ENCODE results near the gene INSIG1. TPM values are rescaled to one million over a fixed set of nuclear protein-coding genes. Genes with fewer than 3 reads are reported as not detected.

INSIG1 gene
- total and polyA plus RNA-seq, 4 donors, result 54.2 to 264 (median 119) TPM

DNA sequence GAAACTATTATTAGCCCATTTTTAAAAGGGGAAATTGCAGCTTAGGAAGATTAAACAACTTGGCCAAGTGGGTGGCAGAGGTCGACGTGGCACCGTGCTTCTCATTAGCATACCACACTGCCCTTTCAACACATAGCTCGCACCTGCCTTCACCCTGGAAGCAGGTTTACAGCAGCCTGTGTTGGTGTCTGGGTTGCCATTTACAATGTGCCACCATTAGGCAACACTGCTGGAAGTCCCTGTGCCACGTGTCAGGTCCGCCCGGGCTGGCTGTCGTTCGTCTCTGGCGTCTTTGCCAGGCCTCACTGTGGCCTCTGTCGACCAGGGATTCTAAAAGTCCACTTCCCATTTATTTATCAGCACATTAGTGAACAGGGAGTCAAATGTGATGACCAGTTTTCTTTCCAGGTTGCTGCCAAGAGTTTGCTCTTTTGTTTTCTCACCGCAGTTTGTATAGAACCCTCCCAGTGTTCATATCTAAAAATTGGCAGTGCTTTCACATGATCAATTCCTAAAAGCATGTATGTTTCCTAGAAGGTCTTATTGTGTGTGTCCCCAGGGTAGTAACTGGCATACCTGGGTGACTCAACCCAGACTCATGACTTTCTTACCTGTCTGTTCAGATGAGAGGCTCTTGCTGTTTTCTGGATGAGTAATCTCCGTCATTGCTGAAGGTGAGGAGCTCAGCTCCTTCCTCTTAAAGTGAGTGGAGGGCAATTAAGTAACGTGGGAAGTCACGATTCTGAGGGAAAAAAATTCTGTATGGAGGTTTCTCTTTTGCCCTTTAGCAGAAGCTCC lies 9.2 kb downstream of the INSIG1 start:
- no peak overlapping the region for H3K9ac ChIP-seq (ENCODE audit: insufficient read depth in 1 of 2, low read length in 2 of 2)

DNA sequence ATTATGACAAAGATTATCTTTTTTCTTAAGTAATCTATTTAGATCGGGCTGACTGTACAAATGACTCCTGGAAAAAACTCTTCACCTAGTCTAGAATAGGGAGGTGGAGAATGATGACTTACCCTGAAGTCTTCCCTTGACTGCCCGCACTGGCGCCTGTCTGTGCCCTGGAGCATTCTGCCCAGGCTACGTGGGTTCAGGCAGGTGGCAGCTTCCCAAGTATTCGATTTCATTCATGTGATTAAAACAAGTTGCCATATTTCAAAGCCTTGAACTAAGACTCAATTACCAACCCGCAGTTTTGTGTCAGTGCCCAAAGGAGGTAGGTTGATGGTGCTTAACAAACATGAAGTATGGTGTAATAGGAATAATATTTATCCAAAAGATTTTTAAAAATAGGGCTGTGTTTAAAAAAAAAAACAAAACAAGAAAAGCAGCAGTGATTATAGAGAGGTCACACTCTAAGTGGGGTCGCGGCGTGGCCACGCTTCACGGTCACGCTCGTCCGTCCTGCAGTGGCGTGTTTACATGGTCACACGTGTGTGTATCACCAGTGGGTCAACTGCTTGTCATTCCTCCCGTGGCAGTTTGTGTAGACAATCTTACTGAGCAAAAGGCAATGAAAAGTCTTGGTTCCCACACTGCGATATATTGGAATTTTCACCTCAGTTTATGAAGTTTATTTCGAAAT lies 10.8 kb downstream of the INSIG1 start:
- peaks cover 0 to 2% (median 0%) of the 10 kb centered on the region in 4 donors for H3K9me3 ChIP-seq (ENCODE audit: control insufficient read depth in 4 of 4, insufficient read depth in 3 of 4, low read length in 3 of 4)
- no peak overlapping the region for H3K9ac ChIP-seq (ENCODE audit: insufficient read depth in 1 of 2, low read length in 2 of 2)
- ATAC-seq (ENCODE audit: insufficient read depth, low FRiP score) (no peak), DNase-seq (no peak)
- peaks cover 2 to 27% (median 14%) of the 10 kb centered on the region in 4 donors for H3K36me3 ChIP-seq (ENCODE audit: control insufficient read depth in 4 of 4, insufficient read depth in 4 of 4, low read length in 4 of 4)
- peaks cover 0 to 4% (median 0%) of the 10 kb centered on the region in 5 donors for H3K4me1 ChIP-seq (ENCODE audit: control insufficient read depth in 5 of 5, insufficient read depth in 5 of 5, low read length in 5 of 5)
- 94 to 96% methylated on average over 19 of the region's 19 CpGs for WGBS, 2 donors
- H3K27me3 ChIP-seq (ENCODE audit: control insufficient read depth in 3 of 3, insufficient read depth in 3 of 3, low read length in 2 of 3), result no peaks in the 10 kb centered on the region
- no peak overlapping the region for H3K27ac ChIP-seq (ENCODE audit: low read depth in 1 of 2, low read length in 1 of 2)
- H3K4me3 ChIP-seq, result no peak overlapping the region
- TF ChIP-seq CTCF (IDR thresholded peaks at IDR 0.05; ENCODE audit: control extremely low read depth, extremely low read depth), result no peak

More for the DNA sequence above, 9.2 kb downstream of the INSIG1 start:
- H3K27ac ChIP-seq (ENCODE audit: low read depth in 1 of 2, low read length in 1 of 2), result peak overlapping the region in 1 of 2 donors; percentile 6
- peaks cover 2 to 31% (median 14%) of the 10 kb centered on the region in 4 donors for H3K36me3 ChIP-seq (ENCODE audit: control insufficient read depth in 4 of 4, insufficient read depth in 4 of 4, low read length in 4 of 4)
- H3K27me3 ChIP-seq (ENCODE audit: control insufficient read depth in 3 of 3, insufficient read depth in 3 of 3, low read length in 2 of 3), result no peaks in the 10 kb centered on the region
- peaks cover 0 to 2% (median 0%) of the 10 kb centered on the region in 4 donors for H3K9me3 ChIP-seq (ENCODE audit: control insufficient read depth in 4 of 4, insufficient read depth in 3 of 4, low read length in 3 of 4)
- peak overlapping the region; percentile 3 for H3K4me3 ChIP-seq
- no peak for ATAC-seq (ENCODE audit: insufficient read depth, low FRiP score)
- 46 to 66% methylated on average over 15 of the region's 15 CpGs for WGBS, 2 donors
- DNase-seq, result no peak
- no peak for TF ChIP-seq CTCF (IDR thresholded peaks at IDR 0.05; ENCODE audit: control extremely low read depth, extremely low read depth)
- peaks cover 0 to 4% (median 0%) of the 10 kb centered on the region in 5 donors for H3K4me1 ChIP-seq (ENCODE audit: control insufficient read depth in 5 of 5, insufficient read depth in 5 of 5, low read length in 5 of 5)

DNA sequence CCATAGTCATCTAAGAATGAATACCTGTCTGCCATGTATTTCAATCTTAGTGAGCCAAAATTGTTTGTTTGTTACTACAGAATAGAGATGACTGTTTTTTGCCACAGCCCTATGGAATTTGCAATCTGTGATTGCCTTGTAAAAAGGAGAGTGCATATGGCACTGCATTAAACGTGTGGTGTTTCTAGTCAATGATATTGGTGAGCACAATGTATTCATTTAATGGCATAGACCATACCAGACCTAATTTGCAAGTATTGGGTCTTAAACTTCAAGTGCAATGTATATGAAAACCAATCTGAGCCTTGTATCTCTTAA lies 11.3 kb downstream of the INSIG1 start:
- TF ChIP-seq CTCF (IDR thresholded peaks at IDR 0.05; ENCODE audit: control extremely low read depth, extremely low read depth), result no peak
- peaks cover 2 to 25% (median 14%) of the 10 kb centered on the region in 4 donors for H3K36me3 ChIP-seq (ENCODE audit: control insufficient read depth in 4 of 4, insufficient read depth in 4 of 4, low read length in 4 of 4)
- ATAC-seq (ENCODE audit: insufficient read depth, low FRiP score) (no peak), DNase-seq (no peak)
- H3K4me3 ChIP-seq, result no peak overlapping the region
- H3K4me1 ChIP-seq (ENCODE audit: control insufficient read depth in 5 of 5, insufficient read depth in 5 of 5, low read length in 5 of 5), result peaks cover 0 to 4% (median 0%) of the 10 kb centered on the region in 5 donors
- H3K9ac ChIP-seq (ENCODE audit: insufficient read depth in 1 of 2, low read length in 2 of 2), result no peak overlapping the region
- no peaks in the 10 kb centered on the region for H3K27me3 ChIP-seq (ENCODE audit: control insufficient read depth in 3 of 3, insufficient read depth in 3 of 3, low read length in 2 of 3)
- 82 to 87% methylated on average over 1 of the region's 1 CpG for WGBS, 2 donors
- no peak overlapping the region for H3K27ac ChIP-seq (ENCODE audit: low read depth in 1 of 2, low read length in 1 of 2)
- H3K9me3 ChIP-seq (ENCODE audit: control insufficient read depth in 4 of 4, insufficient read depth in 3 of 4, low read length in 3 of 4), result peaks cover 0 to 2% (median 0%) of the 10 kb centered on the region in 4 donors
